Transverse colon (tissue), 4 donors: ENCODE measurements around the gene GAS2L1. TPM values are rescaled to one million over a fixed set of nuclear protein-coding genes. Genes with fewer than 3 reads are reported as not detected.
A peak's percentile ranks its signal among the peaks of the same experiment; 100 is the strongest.

Source experiments
- DNase-seq: peaks from one replicate; pipeline ENCODE4 v3.0.0-alpha.2; 2019
- H3K27ac ChIP-seq, 4 donors: fragments of 200-600 bp; sonication (generic); 2 replicates each; pipeline ENCODE4 v1.5.1; 2016 to 2018; ENCODE audit warnings: inconsistent platforms in 4 of 4
- H3K27me3 ChIP-seq: fragments of 200-600 bp; sonication (generic); 2 replicates; pipeline ENCODE4 v1.5.1; 2017; ENCODE audit warnings: inconsistent platforms
- H3K36me3 ChIP-seq, 4 donors: fragments of 200-600 bp; sonication (generic); 2 replicates each; pipeline ENCODE4 v1.5.1; 2017 to 2019; ENCODE audit warnings: inconsistent platforms in 4 of 4
- H3K4me1 ChIP-seq, 4 donors: fragments of 200-600 bp; sonication (generic); 2 replicates each; pipeline ENCODE4 v1.5.1; 2017 to 2020; ENCODE audit warnings: inconsistent platforms in 4 of 4
- H3K4me3 ChIP-seq, 4 donors: fragments of 200-600 bp; sonication (generic); 1 replicate in 1 of 4; 2 replicates in 3 of 4; pipeline versions ENCODE4 v1.5.1 to v1.6.1; 2017 to 2019; ENCODE audit warnings: inconsistent platforms in 4 of 4
- H3K9me3 ChIP-seq, 2 donors: fragments of 200-600 bp; sonication (generic); 2 replicates each; pipeline ENCODE4 v1.5.1; 2017 to 2019; ENCODE audit warnings: inconsistent platforms in 2 of 2
- EP300 ChIP-seq: sonication (generic); formaldehyde crosslinking; IDR thresholded peaks from one replicate; pipeline ENCODE4 v1.6.1; 2017; ENCODE audit warnings: antibody characterized with exemption, low read depth
- POLR2A ChIP-seq: fragments of 450-650 bp; IDR thresholded peaks from one replicate; pipeline ENCODE4 v1.6.1; 2016; ENCODE audit warnings: antibody characterized with exemption, mild to moderate bottlenecking, moderate library complexity
- POLR2AphosphoS5 ChIP-seq, 3 donors: sonication (generic); formaldehyde crosslinking; IDR thresholded peaks; one replicate each; pipeline ENCODE4 v1.6.1; 2016; ENCODE audit warnings: antibody characterized with exemption in 3 of 3
- WGBS, 2 donors: methylation state at CpG; one replicate each; pipeline ENCODE4 v1.1.5; 2018; ENCODE audit warnings: low coverage in 1 of 2; 5-methylcytosine and 5-hydroxymethylcytosine counted together
- in situ Hi-C, 4 donors: fragments of 200-750 bp; cut with MboI; loops; one replicate each; pipeline versions ENCODE4 v1.15.0 to v1.15.1; 2017; ENCODE audit warnings: low sequenced_read_pairs in 3 of 4, low pct_ligation_motif_present in 1 of 4, low pct_unique_long_range_greater_than_20kb in 1 of 4
- intact Hi-C: fragments of 100-400 bp; cut with DNase I; formaldehyde crosslinking; loops from one replicate; pipeline ENCODE4 v1.15.1; 2023; ENCODE audit warnings: low total_unique reads
- total RNA-seq, 4 donors: library from RNA; depleted of rRNA; stranded (reverse); fragments of >200 nt; gene quantifications; one replicate each; pipeline ENCODE4 v1.1.0, GENCODE V29; 2016
- TF ChIP-seq, protein P1 (sequence below), 5 experiments: fragments of 200-600 bp in 3 of 5; fragments of 450-650 bp in 2 of 5; sonication (generic) in 3 of 5; IDR thresholded peaks; 1 replicate in 2 of 5; 2 replicates in 3 of 5; pipeline ENCODE4 v1.5.1; 2016 to 2017; ENCODE audit warnings: antibody characterized with exemption in 5 of 5, inconsistent platforms in 3 of 5, mild to moderate bottlenecking in 2 of 5, moderate library complexity in 1 of 5

The GAS2L1 gene
- 10 to 100 TPM; 21.1 to 81.0 (median 43.6) TPM for total RNA-seq

DNA sequence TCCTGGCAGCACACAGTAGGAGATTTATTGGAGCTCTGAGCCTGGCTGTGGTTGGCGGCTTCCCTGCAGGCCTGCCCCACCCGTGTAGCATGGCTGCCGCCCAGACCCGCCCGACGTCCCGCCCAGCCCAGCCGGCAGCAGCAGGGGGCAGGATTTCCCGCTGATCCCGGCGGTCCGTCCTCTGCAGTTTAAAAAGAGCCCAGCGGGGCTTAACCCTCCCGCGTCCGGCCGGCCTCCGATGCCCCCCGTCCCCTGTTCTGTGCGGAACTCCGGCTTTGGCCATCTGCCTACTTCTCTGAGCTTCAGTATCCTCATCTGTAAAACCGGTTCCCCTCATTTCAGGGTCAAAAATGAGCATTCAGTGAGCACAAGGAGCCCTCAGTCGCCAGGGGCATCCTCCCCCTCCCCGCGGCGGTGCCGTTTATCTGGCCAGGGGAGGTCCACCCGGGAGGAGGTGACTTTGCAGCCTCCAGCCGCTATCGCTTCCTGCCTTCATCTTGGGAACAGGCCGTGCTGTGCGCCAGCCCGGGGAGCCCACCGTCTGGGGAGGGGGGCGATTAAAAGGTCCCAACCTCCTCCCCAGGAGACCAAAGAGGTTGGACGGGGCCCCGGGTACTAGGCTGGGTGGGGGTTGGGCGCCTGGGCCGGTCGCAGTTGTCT is at the start of gene GAS2L1:
Gene GAS2L1, plus strand, starts transcription at position 476 of the 660 bp plus-strand sequence. CDS start 1,456 bp downstream, outside the sequence.
- H3K27me3 ChIP-seq: no peaks in the 10 kb centered on the region
- peak within 1 kb of the TSS; percentile 63 to 91 (median 78) for H3K4me3 ChIP-seq
- TF ChIP-seq, protein P1, sequence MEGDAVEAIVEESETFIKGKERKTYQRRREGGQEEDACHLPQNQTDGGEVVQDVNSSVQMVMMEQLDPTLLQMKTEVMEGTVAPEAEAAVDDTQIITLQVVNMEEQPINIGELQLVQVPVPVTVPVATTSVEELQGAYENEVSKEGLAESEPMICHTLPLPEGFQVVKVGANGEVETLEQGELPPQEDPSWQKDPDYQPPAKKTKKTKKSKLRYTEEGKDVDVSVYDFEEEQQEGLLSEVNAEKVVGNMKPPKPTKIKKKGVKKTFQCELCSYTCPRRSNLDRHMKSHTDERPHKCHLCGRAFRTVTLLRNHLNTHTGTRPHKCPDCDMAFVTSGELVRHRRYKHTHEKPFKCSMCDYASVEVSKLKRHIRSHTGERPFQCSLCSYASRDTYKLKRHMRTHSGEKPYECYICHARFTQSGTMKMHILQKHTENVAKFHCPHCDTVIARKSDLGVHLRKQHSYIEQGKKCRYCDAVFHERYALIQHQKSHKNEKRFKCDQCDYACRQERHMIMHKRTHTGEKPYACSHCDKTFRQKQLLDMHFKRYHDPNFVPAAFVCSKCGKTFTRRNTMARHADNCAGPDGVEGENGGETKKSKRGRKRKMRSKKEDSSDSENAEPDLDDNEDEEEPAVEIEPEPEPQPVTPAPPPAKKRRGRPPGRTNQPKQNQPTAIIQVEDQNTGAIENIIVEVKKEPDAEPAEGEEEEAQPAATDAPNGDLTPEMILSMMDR (IDR thresholded peaks at IDR 0.05): peak; percentile 61 to 74 (median 70)
- TF ChIP-seq EP300: no peak
- peak in 2 of 3 donors; percentile 15 to 17 for TF ChIP-seq POLR2AphosphoS5 (IDR thresholded peaks at IDR 0.05)
- TF ChIP-seq POLR2A: no peak
- no peaks in the 10 kb centered on the region for H3K9me3 ChIP-seq
- DNase-seq: peak; percentile 89
- H3K4me1 ChIP-seq: peaks cover 33 to 61% (median 53%) of the 10 kb centered on the region in 4 donors
- H3K27ac ChIP-seq: peak within 1 kb of the TSS; percentile 84 to 96 (median 90)
- in situ Hi-C loops (no loop called here), intact Hi-C loops (no loop called here)
- 1% methylated on average over 37 of the region's 40 CpGs; no CpG with 5 or more reads in 1 of the 2 donors for WGBS, 2 donors
- no peaks in the 10 kb centered on the region for H3K36me3 ChIP-seq

DNA sequence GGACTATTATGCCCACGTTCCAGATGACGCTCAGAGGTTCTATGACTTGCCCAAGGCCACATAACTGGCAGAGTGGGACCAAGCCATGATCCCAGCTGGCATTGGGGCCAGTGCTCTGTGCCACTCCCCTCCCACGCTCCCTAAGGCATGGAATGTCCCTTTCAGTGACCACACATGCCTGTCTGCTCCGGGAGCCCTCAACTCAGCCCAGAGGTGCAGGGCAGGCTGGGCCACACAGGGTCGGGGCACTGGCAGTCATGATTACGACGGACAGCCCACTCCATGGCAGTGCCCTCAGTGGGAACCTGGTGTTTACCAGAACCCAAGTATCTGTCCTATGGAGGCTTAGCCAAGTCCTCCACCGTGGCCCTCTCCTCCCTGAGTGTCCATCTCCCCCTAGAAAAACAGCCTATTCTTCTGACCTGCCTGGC is 48.7 kb upstream of the GAS2L1 start:
- WGBS, 2 donors: 75% methylated on average over 7 of the region's 8 CpGs; no CpG with 5 or more reads in 1 of the 2 donors
- DNase-seq: no peak
- TF ChIP-seq EP300: no peak
- TF ChIP-seq, protein P1 (IDR thresholded peaks at IDR 0.05): no peak
- no peak for TF ChIP-seq POLR2AphosphoS5 (IDR thresholded peaks at IDR 0.05)
- TF ChIP-seq POLR2A: no peak
- in situ Hi-C loops (no loop called here), intact Hi-C loops (no loop called here)
- Histone ChIP-seq H3K9me3 (no peaks in the 10 kb centered on the region), H3K27me3 (no peaks in the 10 kb centered on the region), H3K27ac (no peak overlapping the region), H3K4me3 (no peak overlapping the region), H3K36me3 (no peaks in the 10 kb centered on the region), H3K4me1 (no peaks in the 10 kb centered on the region)

DNA sequence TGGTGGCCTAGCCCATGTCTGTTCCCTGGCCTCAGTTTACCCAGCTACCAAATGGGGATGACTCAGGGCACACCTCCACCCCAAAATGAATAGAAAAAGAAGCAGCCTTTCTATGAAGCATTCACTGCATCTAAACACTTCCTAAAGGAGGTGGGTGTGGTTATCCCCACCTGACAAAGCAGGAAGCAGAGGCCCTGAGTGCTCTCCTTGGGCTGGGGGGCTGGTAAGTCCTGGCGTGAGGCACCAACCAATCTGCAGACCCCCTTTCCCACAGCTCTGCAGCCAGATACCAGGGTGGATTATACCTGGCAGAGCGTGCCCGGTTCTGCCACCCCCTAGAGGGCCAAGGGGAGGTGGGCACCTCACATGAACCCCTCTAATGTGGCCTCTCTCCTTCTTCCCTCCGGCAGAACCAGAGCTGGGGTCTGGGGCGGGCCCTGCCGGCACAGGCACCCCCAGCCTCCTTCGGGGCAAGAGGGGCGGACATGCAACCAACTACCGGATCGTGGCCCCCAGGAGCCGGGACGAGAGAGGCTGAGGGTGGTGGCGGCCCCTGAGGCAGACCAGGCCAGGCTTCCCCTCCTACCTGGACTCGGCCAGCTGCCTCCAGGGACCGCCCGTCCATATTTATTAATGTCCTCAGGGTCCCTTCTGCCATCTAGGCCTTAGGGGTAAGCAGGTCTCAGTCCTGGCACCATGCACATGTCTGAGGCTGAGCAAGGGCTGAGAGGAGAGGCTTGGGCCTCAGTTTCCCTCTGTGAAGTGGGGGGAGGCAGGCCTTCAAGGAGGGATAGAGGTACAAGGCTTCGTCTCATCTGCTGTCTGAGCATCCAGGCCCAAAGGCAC is 47.8 kb upstream of the GAS2L1 start:
- no peak overlapping the region for H3K27ac ChIP-seq
- H3K4me3 ChIP-seq: no peak overlapping the region
- no peak for TF ChIP-seq POLR2AphosphoS5 (IDR thresholded peaks at IDR 0.05)
- WGBS, 2 donors: 91% methylated on average over 17 of the region's 17 CpGs; no CpG with 5 or more reads in 1 of the 2 donors
- intact Hi-C loops (no loop called here), in situ Hi-C loops (no loop called here)
- no peak for DNase-seq
- no peaks in the 10 kb centered on the region for H3K4me1 ChIP-seq
- no peaks in the 10 kb centered on the region for H3K27me3 ChIP-seq
- H3K36me3 ChIP-seq: no peaks in the 10 kb centered on the region
- no peaks in the 10 kb centered on the region for H3K9me3 ChIP-seq

DNA sequence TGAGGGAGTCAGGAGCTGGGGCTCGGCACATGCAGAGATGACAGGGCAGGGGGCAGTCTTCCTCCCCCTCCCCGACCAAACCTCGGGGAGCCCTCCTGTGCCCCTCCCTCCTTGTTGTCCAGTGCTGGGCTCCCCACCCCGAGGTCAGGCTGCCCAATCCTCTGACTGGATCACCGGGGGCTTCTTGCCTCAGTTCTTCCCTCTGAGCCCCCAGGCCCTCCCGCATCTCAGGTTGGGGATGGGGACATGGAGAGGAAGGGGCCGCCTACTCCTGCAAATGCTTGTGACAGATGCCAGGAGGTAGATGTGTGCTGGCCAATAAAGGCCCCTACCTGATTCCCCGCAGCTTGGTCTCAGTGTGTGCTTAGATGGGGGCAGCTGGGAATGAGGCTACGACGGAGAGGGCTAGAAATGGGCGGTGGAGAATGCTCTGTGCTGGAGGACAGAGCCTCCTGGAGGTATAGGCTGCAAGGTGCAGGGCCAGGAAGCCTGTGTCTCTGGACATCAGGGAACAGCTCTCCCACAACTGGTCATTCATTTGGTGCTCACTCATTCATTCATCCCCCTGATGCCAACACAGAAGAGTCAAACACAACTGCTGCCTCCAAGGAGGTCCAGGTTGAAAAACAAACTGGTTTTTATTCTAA is 47.1 kb upstream of the GAS2L1 start:
- H3K27ac ChIP-seq: no peak overlapping the region
- H3K4me1 ChIP-seq: no peaks in the 10 kb centered on the region
- no peaks in the 10 kb centered on the region for H3K27me3 ChIP-seq
- no peaks in the 10 kb centered on the region for H3K9me3 ChIP-seq
- in situ Hi-C loops (no loop called here), intact Hi-C loops (no loop called here)
- DNase-seq: no peak
- 77 to 80% methylated on average over 3 to 10 of the region's 11 CpGs for WGBS, 2 donors
- no peak overlapping the region for H3K4me3 ChIP-seq
- H3K36me3 ChIP-seq: no peaks in the 10 kb centered on the region
- TF ChIP-seq POLR2AphosphoS5 (IDR thresholded peaks at IDR 0.05) (no peak), POLR2A (no peak), EP300 (no peak)
- TF ChIP-seq, protein P1 (IDR thresholded peaks at IDR 0.05): no peak
